ENCODE results near the gene ADAMTSL2.

ADAMTSL2 gene

GRCh38 chr9:133579601-133580418 lies 45.3 kb downstream of the ADAMTSL2 start:
- Histone ChIP-seq H3K27me3 (peaks cover 0 to 83% (median 6%) of the 10 kb centered on the region in 11 experiments; a peak in 12 of 22 replicates), H3K27ac (peak overlapping the region in 6 of 11 experiments; percentile 53 to 99 (median 80); a peak in 10 of 22 replicates), H3K36me3 (no peaks in the 10 kb centered on the region), H4K20me1 (peaks cover 0 to 51% (median 0%) of the 10 kb centered on the region in 11 experiments; a peak in 4 of 22 replicates), H3K4me2 (peak overlapping the region; percentile 80 to 99 (median 94)), H3K9me3 (replicated peaks in 1 of 11) (no peaks in the 10 kb centered on the region), H3K4me1 (peaks cover 85 to 100% (median 100%) of the 10 kb centered on the region in 10 experiments), H3K4me3 (peak overlapping the region in 2 of 10 experiments; percentile 2 to 20; a peak in 3 of 20 replicates), H3K9ac (peak overlapping the region in 4 of 11 experiments; percentile 72 to 93 (median 83); a peak in 8 of 22 replicates)
- no peak for TF ChIP-seq Cebpa-rat (IDR thresholded peaks at IDR 0.05)

GRCh38 chr9:133580419-133580738 lies 45.9 kb downstream of the ADAMTSL2 start:
- H3K4me1 ChIP-seq = peaks cover 91 to 100% (median 100%) of the 10 kb centered on the region in 10 experiments
- TF ChIP-seq Cebpa-rat (IDR thresholded peaks at IDR 0.05) = no peak
- H3K36me3 ChIP-seq = no peaks in the 10 kb centered on the region
- H3K27ac ChIP-seq = peak overlapping the region in 6 of 11 experiments; percentile 0 to 99 (median 80); a peak in 7 of 22 replicates
- peaks cover 0 to 88% (median 6%) of the 10 kb centered on the region in 11 experiments; a peak in 12 of 22 replicates for H3K27me3 ChIP-seq
- H3K4me2 ChIP-seq = peak overlapping the region in 10 of 11 experiments; percentile 80 to 99 (median 94); a peak in 18 of 22 replicates
- no peaks in the 10 kb centered on the region for H3K9me3 ChIP-seq (replicated peaks in 1 of 11)
- peak overlapping the region in 4 of 11 experiments; percentile 72 to 93 (median 83); a peak in 8 of 22 replicates for H3K9ac ChIP-seq
- peaks cover 0 to 56% (median 0%) of the 10 kb centered on the region in 11 experiments; a peak in 4 of 22 replicates for H4K20me1 ChIP-seq
- no peak overlapping the region for H3K4me3 ChIP-seq

- Histone ChIP-seq H3K9ac (peak overlapping the region in 5 of 11 experiments; percentile 6 to 93 (median 88); a peak in 8 of 22 replicates), H3K4me3 (no peak overlapping the region), H3K4me1 (peaks cover 92 to 100% (median 100%) of the 10 kb centered on the region in 10 experiments), H3K27ac (peak overlapping the region in 5 of 11 experiments; percentile 11 to 99 (median 97); a peak in 9 of 22 replicates), H3K36me3 (no peaks in the 10 kb centered on the region), H3K4me2 (peak overlapping the region in 10 of 11 experiments; percentile 30 to 99 (median 94); a peak in 19 of 22 replicates), H3K9me3 (replicated peaks in 1 of 11) (no peaks in the 10 kb centered on the region), H4K20me1 (peaks cover 0 to 63% (median 0%) of the 10 kb centered on the region in 11 experiments; a peak in 4 of 22 replicates), H3K27me3 (peaks cover 0 to 90% (median 6%) of the 10 kb centered on the region in 11 experiments; a peak in 12 of 22 replicates)
- no peak for TF ChIP-seq Cebpa-rat (IDR thresholded peaks at IDR 0.05)
These were observed 46.5 kb downstream of the ADAMTSL2 start for GRCh38 chr9:133581011-133581410.

DNA sequence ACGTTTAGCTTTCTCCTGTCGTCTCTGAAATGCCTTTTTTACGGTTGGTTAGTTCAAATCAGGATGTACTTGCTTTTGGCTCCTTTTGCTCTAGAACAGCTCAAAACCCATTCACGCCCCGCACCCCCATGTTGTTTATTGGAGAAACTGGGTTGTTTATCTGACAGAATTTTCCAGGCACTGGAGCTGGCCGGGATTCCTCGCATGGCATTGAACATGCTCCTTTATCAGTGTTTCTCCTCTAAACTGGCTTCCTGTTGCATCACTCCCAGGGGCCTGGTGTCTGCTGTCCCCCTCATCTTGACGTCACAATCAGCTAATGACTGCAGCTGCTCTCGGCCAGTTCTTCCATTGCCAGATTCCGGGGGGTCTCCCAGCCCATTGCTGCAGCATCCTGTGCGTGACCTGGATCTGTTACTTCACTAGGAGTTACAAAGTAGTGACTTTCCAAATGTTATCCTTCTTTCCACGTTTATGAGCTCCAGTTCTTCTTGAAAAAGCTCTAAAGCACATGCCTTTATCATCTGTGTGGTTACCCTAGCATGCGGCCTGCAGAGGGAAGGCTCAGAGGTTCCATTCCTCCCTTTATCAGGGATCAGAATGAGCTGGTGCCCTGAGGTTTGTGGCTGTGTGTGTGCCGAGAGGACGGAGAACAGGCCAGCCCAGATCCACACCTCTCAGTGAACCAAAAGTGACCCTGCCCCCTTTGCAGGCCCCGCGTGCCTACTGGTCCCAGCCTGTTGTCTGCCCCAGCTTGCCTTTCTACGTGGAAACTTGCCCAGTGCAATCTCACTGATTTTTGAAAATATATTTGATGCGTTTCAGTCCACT lies 47.2 kb downstream of the ADAMTSL2 start:
- Histone ChIP-seq H3K4me2 (peak overlapping the region; percentile 0 to 99 (median 94); a peak in 20 of 22 replicates), H3K4me1 (peaks cover 90 to 100% (median 100%) of the 10 kb centered on the region in 10 experiments), H3K4me3 (no peak overlapping the region), H4K20me1 (peaks cover 0 to 70% (median 0%) of the 10 kb centered on the region in 11 experiments; a peak in 4 of 22 replicates), H3K9me3 (replicated peaks in 1 of 11) (no peaks in the 10 kb centered on the region), H3K27me3 (peaks cover 0 to 95% (median 6%) of the 10 kb centered on the region in 11 experiments; a peak in 12 of 22 replicates), H3K27ac (peak overlapping the region in 5 of 11 experiments; percentile 11 to 99 (median 97); a peak in 9 of 22 replicates), H3K36me3 (no peaks in the 10 kb centered on the region), H3K9ac (peak overlapping the region in 5 of 11 experiments; percentile 6 to 93 (median 88); a peak in 8 of 22 replicates)
- peak in 5 of 11 experiments; percentile 27 to 73 (median 49); a peak in 8 of 22 replicates for TF ChIP-seq Cebpa-rat (IDR thresholded peaks at IDR 0.05)

DNA sequence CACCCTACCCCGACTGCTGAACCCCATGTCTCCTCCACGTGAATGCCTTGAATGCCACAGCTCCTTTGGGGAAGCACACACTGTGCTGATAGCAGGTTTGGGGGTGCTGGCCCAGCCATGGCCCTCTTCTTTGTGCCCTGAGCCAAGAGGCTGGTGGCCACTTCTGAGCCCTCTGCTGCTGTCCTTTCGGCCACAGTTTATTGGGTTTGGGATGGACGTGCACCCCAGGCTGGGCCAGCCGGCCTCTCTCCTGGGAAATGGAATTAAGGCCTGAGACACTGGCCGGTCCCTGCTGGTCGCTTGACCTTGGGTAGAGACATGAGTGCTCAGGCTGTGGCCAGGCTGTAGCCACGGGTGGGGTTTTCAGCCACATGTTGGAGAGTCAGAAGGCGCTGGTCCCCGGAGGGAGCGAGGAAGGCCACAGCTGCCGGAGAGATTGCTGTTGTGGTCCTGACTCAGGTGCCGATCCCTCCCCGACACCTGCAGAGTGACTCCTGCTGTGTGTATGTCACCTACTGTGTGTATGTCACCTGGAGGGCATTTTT lies 48.1 kb downstream of the ADAMTSL2 start:
- no peak for TF ChIP-seq Cebpa-rat (IDR thresholded peaks at IDR 0.05)
- no peaks in the 10 kb centered on the region for H3K9me3 ChIP-seq (replicated peaks in 1 of 11)
- no peak overlapping the region for H3K4me3 ChIP-seq
- peaks cover 0 to 93% (median 6%) of the 10 kb centered on the region in 11 experiments; a peak in 12 of 22 replicates for H3K27me3 ChIP-seq
- H3K4me2 ChIP-seq = peak overlapping the region in 10 of 11 experiments; percentile 30 to 99 (median 94); a peak in 18 of 22 replicates
- no peaks in the 10 kb centered on the region for H3K36me3 ChIP-seq
- peak overlapping the region in 4 of 11 experiments; percentile 81 to 93 (median 88); a peak in 8 of 22 replicates for H3K9ac ChIP-seq
- peaks cover 0 to 75% (median 0%) of the 10 kb centered on the region in 11 experiments; a peak in 4 of 22 replicates for H4K20me1 ChIP-seq
- H3K4me1 ChIP-seq = peaks cover 82 to 100% (median 99%) of the 10 kb centered on the region in 10 experiments
- peak overlapping the region in 4 of 11 experiments; percentile 89 to 99 (median 97); a peak in 10 of 22 replicates for H3K27ac ChIP-seq

GRCh38 chr9:133583111-133583510 lies 48.6 kb downstream of the ADAMTSL2 start:
- peak overlapping the region in 10 of 11 experiments; percentile 76 to 99 (median 94); a peak in 21 of 22 replicates for H3K4me2 ChIP-seq

DNA sequence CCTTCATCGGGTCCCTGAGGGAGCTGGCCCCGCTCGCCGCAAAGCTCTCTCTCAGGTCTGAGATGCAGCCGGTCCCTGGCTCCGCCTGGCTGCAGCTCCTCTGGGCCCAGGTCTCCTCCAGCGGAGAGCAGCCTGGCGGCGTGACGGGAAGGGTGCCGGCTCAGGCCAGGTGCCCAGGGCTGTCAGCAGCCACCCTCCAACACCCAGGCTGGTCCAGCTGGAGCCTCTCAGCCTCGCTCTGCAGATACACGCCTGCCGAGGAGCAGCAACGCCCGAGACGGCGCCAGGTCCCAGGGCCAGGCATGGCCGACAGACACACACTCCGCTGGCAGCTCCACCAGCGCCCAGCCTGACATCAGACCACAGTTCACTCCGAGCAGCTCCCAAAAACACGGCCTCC lies 49.1 kb downstream of the ADAMTSL2 start:
- Histone ChIP-seq H3K4me3 (peak overlapping the region in 1 of 10 experiments; percentile 6; a peak in 2 of 20 replicates), H3K36me3 (no peaks in the 10 kb centered on the region), H4K20me1 (peaks cover 0 to 72% (median 0%) of the 10 kb centered on the region in 11 experiments; a peak in 4 of 22 replicates), H3K9ac (peak overlapping the region in 6 of 11 experiments; percentile 21 to 93 (median 84); a peak in 11 of 22 replicates), H3K4me2 (peak overlapping the region; percentile 59 to 99 (median 94); a peak in 21 of 22 replicates), H3K9me3 (replicated peaks in 1 of 11) (peaks cover 4 to 7% (median 6%) of the 10 kb centered on the region in 11 experiments; a peak in 18 of 22 replicates), H3K27me3 (peaks cover 0 to 83% (median 6%) of the 10 kb centered on the region in 11 experiments; a peak in 12 of 22 replicates), H3K4me1 (peaks cover 72 to 92% (median 90%) of the 10 kb centered on the region in 10 experiments), H3K27ac (peak overlapping the region in 6 of 11 experiments; percentile 70 to 99 (median 93); a peak in 11 of 22 replicates)
- no peak for TF ChIP-seq Cebpa-rat (IDR thresholded peaks at IDR 0.05)

More at GRCh38 chr9:133583111-133583510, 48.6 kb downstream of the ADAMTSL2 start:
- Histone ChIP-seq H3K27ac (peak overlapping the region in 6 of 11 experiments; percentile 70 to 99 (median 93); a peak in 9 of 22 replicates), H3K27me3 (peaks cover 0 to 88% (median 6%) of the 10 kb centered on the region in 11 experiments; a peak in 12 of 22 replicates), H3K9ac (peak overlapping the region in 4 of 11 experiments; percentile 81 to 93 (median 88); a peak in 10 of 22 replicates), H3K4me3 (peak overlapping the region in 1 of 10 experiments; percentile 6; a peak in 1 of 20 replicates), H3K4me1 (peaks cover 77 to 95% (median 94%) of the 10 kb centered on the region in 10 experiments), H3K36me3 (no peaks in the 10 kb centered on the region), H3K9me3 (replicated peaks in 1 of 11) (peaks cover 0 to 2% (median 2%) of the 10 kb centered on the region in 11 experiments; a peak in 15 of 22 replicates), H4K20me1 (peaks cover 0 to 75% (median 0%) of the 10 kb centered on the region in 11 experiments; a peak in 4 of 22 replicates)
- no peak for TF ChIP-seq Cebpa-rat (IDR thresholded peaks at IDR 0.05)
